ENCODE measurements around the gene SP1. TPM values are rescaled to one million over a fixed set of nuclear protein-coding genes. Genes with fewer than 3 reads are reported as not detected.
A peak's percentile ranks its signal among the peaks of the same experiment; 100 is the strongest.

Gene SP1
- total and polyA plus RNA-seq, 9 of the 15 experiments (the other 6 are each of a cell fraction or from before 2014, with no cell fraction given): 8.0 to 65.5 (median 41.6) TPM

DNA sequence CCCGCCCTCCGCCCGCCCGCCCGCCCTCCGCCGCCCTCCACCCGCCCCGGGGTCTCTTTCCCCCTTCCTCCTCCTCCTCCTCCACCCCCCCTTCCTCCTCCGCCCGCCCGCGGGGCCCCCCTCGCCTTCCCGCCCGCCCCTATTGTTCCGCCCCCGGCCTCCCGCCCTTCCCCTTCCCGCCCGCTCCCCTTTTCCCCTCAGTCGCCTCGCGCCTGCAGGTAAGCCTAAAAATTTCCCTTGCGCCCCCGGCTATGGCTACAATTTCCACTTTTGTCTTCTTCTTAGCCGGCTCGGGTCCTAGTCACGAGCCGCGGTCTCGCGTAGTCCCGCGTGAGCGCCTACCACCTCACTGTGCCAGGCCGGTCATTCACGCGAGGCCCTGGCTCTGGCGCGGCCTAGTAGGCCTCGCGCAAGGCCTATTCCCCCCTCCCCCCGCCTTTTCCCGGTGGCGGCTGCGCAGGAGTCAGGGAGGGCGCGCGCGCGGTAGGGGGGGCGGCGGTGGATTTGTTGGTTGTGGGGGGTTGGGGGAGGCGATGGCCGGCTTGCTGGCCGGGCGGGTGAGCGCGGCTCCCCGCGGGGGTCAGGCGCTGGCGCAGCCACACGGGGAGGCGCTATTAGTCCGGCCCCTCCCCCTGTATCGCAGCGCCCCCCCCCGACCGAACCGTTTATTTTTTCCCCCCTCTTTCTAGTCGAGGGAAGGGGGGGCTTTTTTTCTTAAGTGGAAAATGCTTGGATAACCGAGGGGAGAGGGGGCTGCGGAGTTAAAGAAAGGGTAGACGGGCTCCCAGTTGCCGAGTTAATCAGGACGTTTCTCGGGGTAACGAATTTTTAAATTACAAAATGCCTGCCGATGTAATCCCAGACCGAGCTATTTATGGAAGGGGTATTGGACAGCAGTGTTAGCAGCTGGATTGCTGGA is 72.4 kb downstream of the SP1 start:
- BruUV-seq (replicated peaks): no TSS peak
- peak overlapping the region; percentile 98 for H3K4me3 ChIP-seq
- H3K79me2 ChIP-seq (ENCODE audit: control insufficient read depth, insufficient read depth, low read length): peaks cover 53% of the 10 kb centered on the region
- 0 out of 2 replicates have a peak overlapping the region, but pooled peaks have one; percentile 22 for H2AFZ ChIP-seq (ENCODE audit: low read depth, low read length)
- peak overlapping the region; percentile 91 to 100 for H3K9ac ChIP-seq (ENCODE audit: insufficient read depth in 1 of 2, low read depth in 2 of 2, low read length in 2 of 2)
- no peaks in the 10 kb centered on the region for H3K9me3 ChIP-seq (replicated peaks; ENCODE audit: control insufficient read depth, insufficient read depth, low read depth, low read length)
- CTCF ChIA-PET (ENCODE audit: low intra/inter-chr PET ratio): interaction anchor here (0.6 to 1.9 kb wide), 3 partner anchors 100 to 167 kb away, joined by 3 to 7 read pairs (median 6); no protein-coding TSS in a partner anchor
- peaks cover 28% of the 10 kb centered on the region for H4K20me1 ChIP-seq (replicated peaks; ENCODE audit: control insufficient read depth, insufficient read depth, low read length)
- H3K4me1 ChIP-seq (replicated peaks in 1 of 2; ENCODE audit: control insufficient read depth in 2 of 2, insufficient read depth in 2 of 2, low read length in 2 of 2): peaks cover 0 to 17% of the 10 kb centered on the region in 2 experiments; a peak in 3 of 5 replicates
- peak overlapping the region; percentile 84 for H3K4me2 ChIP-seq (ENCODE audit: insufficient read depth, low read length)
- POLR2A ChIA-PET: interaction anchor here (0.7 to 3.9 kb wide), 12 partner anchors 8 to 404 kb away, joined by 3 to 39 read pairs (median 4); partner anchors contain the start of gene TARBP2
- DNase-seq (ENCODE audit: extremely low read depth in 1 of 4, low spot score in 3 of 4): peak; percentile 86 to 94 (median 90)
- peak overlapping the region; percentile 98 for H3K27ac ChIP-seq (ENCODE audit: extremely low read depth, low read depth, low read length)
- H3K36me3 ChIP-seq (ENCODE audit: control insufficient read depth, insufficient read depth, low read length): peaks cover 53% of the 10 kb centered on the region
- ATAC-seq: peak; percentile 89
- no peaks in the 10 kb centered on the region for H3K27me3 ChIP-seq (ENCODE audit: control insufficient read depth in 2 of 2, insufficient read depth in 2 of 2, low read length in 2 of 2)
- WGBS (ENCODE audit: insufficient coverage, low coverage, missing lambda C conversion rate): under 1% methylated on average over 35 of the region's 82 CpGs
- FAIRE-seq: no peak
- H3K9me1 ChIP-seq (ENCODE audit: control insufficient read depth, insufficient read depth, low read length): peaks cover 4% of the 10 kb centered on the region
- in situ Hi-C loops (cut with MboI): no loop called here
- intact Hi-C loops (cut with micrococcal nuclease): no loop called here
- TF ChIP-seq RBM39 (optimal IDR thresholded peaks at IDR 0.05; ENCODE audit: low read depth, low read length): no peak
- TF ChIP-seq, protein P1, sequence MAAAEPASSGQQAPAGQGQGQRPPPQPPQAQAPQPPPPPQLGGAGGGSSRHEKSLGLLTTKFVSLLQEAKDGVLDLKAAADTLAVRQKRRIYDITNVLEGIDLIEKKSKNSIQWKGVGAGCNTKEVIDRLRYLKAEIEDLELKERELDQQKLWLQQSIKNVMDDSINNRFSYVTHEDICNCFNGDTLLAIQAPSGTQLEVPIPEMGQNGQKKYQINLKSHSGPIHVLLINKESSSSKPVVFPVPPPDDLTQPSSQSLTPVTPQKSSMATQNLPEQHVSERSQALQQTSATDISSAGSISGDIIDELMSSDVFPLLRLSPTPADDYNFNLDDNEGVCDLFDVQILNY (CRISPR knock-in tag; IDR thresholded peaks at IDR 0.05): 0 out of 2 replicates have a peak, but pooled peaks have one; percentile 46
- TF ChIP-seq, protein P2, sequence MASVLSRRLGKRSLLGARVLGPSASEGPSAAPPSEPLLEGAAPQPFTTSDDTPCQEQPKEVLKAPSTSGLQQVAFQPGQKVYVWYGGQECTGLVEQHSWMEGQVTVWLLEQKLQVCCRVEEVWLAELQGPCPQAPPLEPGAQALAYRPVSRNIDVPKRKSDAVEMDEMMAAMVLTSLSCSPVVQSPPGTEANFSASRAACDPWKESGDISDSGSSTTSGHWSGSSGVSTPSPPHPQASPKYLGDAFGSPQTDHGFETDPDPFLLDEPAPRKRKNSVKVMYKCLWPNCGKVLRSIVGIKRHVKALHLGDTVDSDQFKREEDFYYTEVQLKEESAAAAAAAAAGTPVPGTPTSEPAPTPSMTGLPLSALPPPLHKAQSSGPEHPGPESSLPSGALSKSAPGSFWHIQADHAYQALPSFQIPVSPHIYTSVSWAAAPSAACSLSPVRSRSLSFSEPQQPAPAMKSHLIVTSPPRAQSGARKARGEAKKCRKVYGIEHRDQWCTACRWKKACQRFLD (CRISPR knock-in tag; IDR thresholded peaks at IDR 0.05): peak; percentile 69; the same call in 1 of the 2 replicates
- TF ChIP-seq CAMTA2 (CRISPR knock-in tag; conservative IDR thresholded peaks at IDR 0.05): no peak
- peak; percentile 17; the same call in 1 of the 2 replicates for TF ChIP-seq STAG1 (CRISPR knock-in tag; IDR thresholded peaks at IDR 0.05; ENCODE audit: borderline replicate concordance)
- TF ChIP-seq, protein P3, sequence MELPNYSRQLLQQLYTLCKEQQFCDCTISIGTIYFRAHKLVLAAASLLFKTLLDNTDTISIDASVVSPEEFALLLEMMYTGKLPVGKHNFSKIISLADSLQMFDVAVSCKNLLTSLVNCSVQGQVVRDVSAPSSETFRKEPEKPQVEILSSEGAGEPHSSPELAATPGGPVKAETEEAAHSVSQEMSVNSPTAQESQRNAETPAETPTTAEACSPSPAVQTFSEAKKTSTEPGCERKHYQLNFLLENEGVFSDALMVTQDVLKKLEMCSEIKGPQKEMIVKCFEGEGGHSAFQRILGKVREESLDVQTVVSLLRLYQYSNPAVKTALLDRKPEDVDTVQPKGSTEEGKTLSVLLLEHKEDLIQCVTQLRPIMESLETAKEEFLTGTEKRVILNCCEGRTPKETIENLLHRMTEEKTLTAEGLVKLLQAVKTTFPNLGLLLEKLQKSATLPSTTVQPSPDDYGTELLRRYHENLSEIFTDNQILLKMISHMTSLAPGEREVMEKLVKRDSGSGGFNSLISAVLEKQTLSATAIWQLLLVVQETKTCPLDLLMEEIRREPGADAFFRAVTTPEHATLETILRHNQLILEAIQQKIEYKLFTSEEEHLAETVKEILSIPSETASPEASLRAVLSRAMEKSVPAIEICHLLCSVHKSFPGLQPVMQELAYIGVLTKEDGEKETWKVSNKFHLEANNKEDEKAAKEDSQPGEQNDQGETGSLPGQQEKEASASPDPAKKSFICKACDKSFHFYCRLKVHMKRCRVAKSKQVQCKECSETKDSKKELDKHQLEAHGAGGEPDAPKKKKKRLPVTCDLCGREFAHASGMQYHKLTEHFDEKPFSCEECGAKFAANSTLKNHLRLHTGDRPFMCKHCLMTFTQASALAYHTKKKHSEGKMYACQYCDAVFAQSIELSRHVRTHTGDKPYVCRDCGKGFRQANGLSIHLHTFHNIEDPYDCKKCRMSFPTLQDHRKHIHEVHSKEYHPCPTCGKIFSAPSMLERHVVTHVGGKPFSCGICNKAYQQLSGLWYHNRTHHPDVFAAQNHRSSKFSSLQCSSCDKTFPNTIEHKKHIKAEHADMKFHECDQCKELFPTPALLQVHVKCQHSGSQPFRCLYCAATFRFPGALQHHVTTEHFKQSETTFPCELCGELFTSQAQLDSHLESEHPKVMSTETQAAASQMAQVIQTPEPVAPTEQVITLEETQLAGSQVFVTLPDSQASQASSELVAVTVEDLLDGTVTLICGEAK (IDR thresholded peaks at IDR 0.05): no peak
- TF ChIP-seq, protein P3 (CRISPR knock-in tag; IDR thresholded peaks at IDR 0.05): no peak
- peak; percentile 58; the same call in 1 of the 2 replicates for TF ChIP-seq HCFC1 (IDR thresholded peaks at IDR 0.05; ENCODE audit: low read depth, low read length)
